ENCODE data around the gene NCAM2.

Gene NCAM2

GRCh38 chr21:21174676-21175075 is 176.5 kb downstream of the NCAM2 start:
- H3K4me3 ChIP-seq (ENCODE audit: low read depth, low read length) = no peak overlapping the region
- no peaks in the 10 kb centered on the region for H3K4me1 ChIP-seq (ENCODE audit: control insufficient read depth, insufficient read depth, low read length)
- no peaks in the 10 kb centered on the region for H3K9me3 ChIP-seq (ENCODE audit: control insufficient read depth, insufficient read depth, low read depth, low read length)
- no peak overlapping the region for H3K27ac ChIP-seq (ENCODE audit: extremely low read depth, low read depth, low read length)
- TF ChIP-seq ZNF670 (tag by site-specific recombination; IDR thresholded peaks at IDR 0.05; ENCODE audit: low read depth) (no peak), ZNF48 (tag by site-specific recombination; IDR thresholded peaks at IDR 0.05) (no peak), ZNF768 (tag by site-specific recombination; IDR thresholded peaks at IDR 0.05) (no peak), ZNF266 (tag by site-specific recombination; IDR thresholded peaks at IDR 0.05; ENCODE audit: low read depth) (no peak), HOXC10 (CRISPR knock-in tag; IDR thresholded peaks at IDR 0.05) (no peak), ZNF341 (tag by site-specific recombination; IDR thresholded peaks at IDR 0.05; ENCODE audit: low read depth) (no peak), SP7 (tag by site-specific recombination; IDR thresholded peaks at IDR 0.05) (no peak), ZBTB26 (tag by site-specific recombination; optimal IDR thresholded peaks at IDR 0.05) (no peak), ZNF660 (tag by site-specific recombination; IDR thresholded peaks at IDR 0.05) (no peak), ZNF544 (tag by site-specific recombination; IDR thresholded peaks at IDR 0.05) (no peak), ZNF704 (tag by site-specific recombination; IDR thresholded peaks at IDR 0.05) (no peak), MYNN (tag by site-specific recombination; IDR thresholded peaks at IDR 0.05; ENCODE audit: borderline replicate concordance) (no peak), KLF1 (tag by site-specific recombination; IDR thresholded peaks at IDR 0.05) (no peak), ZNF776 (tag by site-specific recombination; IDR thresholded peaks at IDR 0.05; ENCODE audit: borderline replicate concordance) (no peak)
- POLR2A ChIA-PET = no interaction called here
- CTCF ChIA-PET = no interaction called here
- H3K36me3 ChIP-seq (ENCODE audit: control insufficient read depth in 2 of 2, insufficient read depth in 1 of 2, low read length in 2 of 2) = no peaks in the 10 kb centered on the region

GRCh38 chr21:21175798-21176334 is 177.7 kb downstream of the NCAM2 start:
- Histone ChIP-seq H3K36me3 (ENCODE audit: control insufficient read depth in 2 of 2, insufficient read depth in 1 of 2, low read length in 2 of 2) (no peaks in the 10 kb centered on the region), H3K9me3 (ENCODE audit: control insufficient read depth, insufficient read depth, low read depth, low read length) (no peaks in the 10 kb centered on the region), H3K27ac (ENCODE audit: extremely low read depth, low read depth, low read length) (no peak overlapping the region), H3K4me1 (ENCODE audit: control insufficient read depth, insufficient read depth, low read length) (no peaks in the 10 kb centered on the region), H3K4me3 (ENCODE audit: low read depth, low read length) (no peak overlapping the region)
- POLR2A ChIA-PET = no interaction called here
- TF ChIP-seq ZNF76 (tag by site-specific recombination; IDR thresholded peaks at IDR 0.05; ENCODE audit: borderline replicate concordance, low read depth) (no peak), ZNF549 (tag by site-specific recombination; IDR thresholded peaks at IDR 0.05) (no peak), ZNF677 (tag by site-specific recombination; IDR thresholded peaks at IDR 0.05) (no peak), ZNF510 (tag by site-specific recombination; IDR thresholded peaks at IDR 0.05; ENCODE audit: insufficient replicate concordance) (no peak)
- CTCF ChIA-PET = no interaction called here

GRCh38 chr21:21177353-21177986 is 179.3 kb downstream of the NCAM2 start:
- CTCF ChIA-PET = no interaction called here
- H3K9me3 ChIP-seq (ENCODE audit: control insufficient read depth, insufficient read depth, low read depth, low read length) = no peaks in the 10 kb centered on the region
- H3K4me3 ChIP-seq (ENCODE audit: low read depth, low read length) = no peak overlapping the region
- POLR2A ChIA-PET = no interaction called here
- no peak overlapping the region for H3K27ac ChIP-seq (ENCODE audit: extremely low read depth, low read depth, low read length)
- TF ChIP-seq ZNF302 (tag by site-specific recombination; IDR thresholded peaks at IDR 0.05; ENCODE audit: low read depth) (no peak), PRDM1 (tag by site-specific recombination; IDR thresholded peaks at IDR 0.05) (peak; percentile 80), ZNF10 (tag by site-specific recombination; IDR thresholded peaks at IDR 0.05) (no peak), KLF7 (tag by site-specific recombination; IDR thresholded peaks at IDR 0.05; ENCODE audit: borderline replicate concordance) (no peak)
- no peaks in the 10 kb centered on the region for H3K36me3 ChIP-seq (ENCODE audit: control insufficient read depth in 2 of 2, insufficient read depth in 1 of 2, low read length in 2 of 2)
- H3K4me1 ChIP-seq (ENCODE audit: control insufficient read depth, insufficient read depth, low read length) = no peaks in the 10 kb centered on the region
